ENCODE data around the gene MAP2K6. TPM values are rescaled to one million over a fixed set of nuclear protein-coding genes. Genes with fewer than 3 reads are reported as not detected.

The MAP2K6 gene
- total RNA-seq, 1 donor from 2014 or later = 30.5 TPM

DNA sequence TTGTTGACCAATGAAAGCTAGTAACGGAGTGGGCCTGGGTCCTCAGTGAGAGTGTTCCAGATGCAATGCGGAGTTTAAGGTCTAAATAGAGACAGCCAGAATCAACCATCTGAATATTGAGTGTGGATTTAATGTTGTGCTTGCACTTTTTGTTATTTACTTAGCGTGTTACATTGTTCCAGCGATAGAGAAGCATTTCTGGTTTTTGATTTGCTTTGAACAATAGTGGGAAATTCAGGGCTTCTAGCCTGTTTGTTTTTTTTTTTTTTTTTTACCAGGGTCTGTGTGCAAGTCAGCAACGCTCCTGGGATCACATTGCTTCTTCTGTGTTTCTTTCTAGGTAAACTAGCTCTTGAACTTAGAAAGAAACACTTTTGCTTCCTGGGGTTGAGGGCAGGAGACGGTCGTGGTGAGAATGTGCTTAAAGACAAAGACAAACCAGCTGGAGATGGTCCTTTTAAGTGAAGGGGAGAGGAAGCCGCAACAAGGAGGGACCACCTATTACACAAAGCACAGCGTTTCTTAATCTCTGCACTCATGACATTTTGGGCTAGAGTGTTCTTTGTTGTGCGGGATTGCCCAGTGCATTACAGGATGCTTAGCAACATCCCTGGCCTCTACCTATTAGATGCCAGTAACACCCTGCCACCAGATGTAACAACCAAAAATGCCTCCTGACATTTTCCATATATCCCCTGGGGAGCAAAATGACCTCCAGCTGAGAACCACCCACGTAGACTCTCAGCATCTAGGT is 119.2 kb downstream of the MAP2K6 start:
- Mint-ChIP-seq H3K27ac (ENCODE audit: unreplicated experiment) (peak overlapping the region; percentile 92), H3K27me3 (ENCODE audit: unreplicated experiment) (no peaks in the 10 kb centered on the region), H3K4me1 (ENCODE audit: unreplicated experiment) (peaks cover 34% of the 10 kb centered on the region), H3K36me3 (ENCODE audit: low read depth, unreplicated experiment) (peaks cover 7% of the 10 kb centered on the region), H3K9me3 (ENCODE audit: unreplicated experiment) (no peaks in the 10 kb centered on the region), H3K4me3 (ENCODE audit: unreplicated experiment) (peak overlapping the region; percentile 44)
- no peak for DNase-seq (ENCODE audit: low spot score)
- TF ChIP-seq, protein P1, sequence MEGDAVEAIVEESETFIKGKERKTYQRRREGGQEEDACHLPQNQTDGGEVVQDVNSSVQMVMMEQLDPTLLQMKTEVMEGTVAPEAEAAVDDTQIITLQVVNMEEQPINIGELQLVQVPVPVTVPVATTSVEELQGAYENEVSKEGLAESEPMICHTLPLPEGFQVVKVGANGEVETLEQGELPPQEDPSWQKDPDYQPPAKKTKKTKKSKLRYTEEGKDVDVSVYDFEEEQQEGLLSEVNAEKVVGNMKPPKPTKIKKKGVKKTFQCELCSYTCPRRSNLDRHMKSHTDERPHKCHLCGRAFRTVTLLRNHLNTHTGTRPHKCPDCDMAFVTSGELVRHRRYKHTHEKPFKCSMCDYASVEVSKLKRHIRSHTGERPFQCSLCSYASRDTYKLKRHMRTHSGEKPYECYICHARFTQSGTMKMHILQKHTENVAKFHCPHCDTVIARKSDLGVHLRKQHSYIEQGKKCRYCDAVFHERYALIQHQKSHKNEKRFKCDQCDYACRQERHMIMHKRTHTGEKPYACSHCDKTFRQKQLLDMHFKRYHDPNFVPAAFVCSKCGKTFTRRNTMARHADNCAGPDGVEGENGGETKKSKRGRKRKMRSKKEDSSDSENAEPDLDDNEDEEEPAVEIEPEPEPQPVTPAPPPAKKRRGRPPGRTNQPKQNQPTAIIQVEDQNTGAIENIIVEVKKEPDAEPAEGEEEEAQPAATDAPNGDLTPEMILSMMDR (IDR thresholded peaks at IDR 0.05; ENCODE audit: unreplicated experiment) = no peak

DNA sequence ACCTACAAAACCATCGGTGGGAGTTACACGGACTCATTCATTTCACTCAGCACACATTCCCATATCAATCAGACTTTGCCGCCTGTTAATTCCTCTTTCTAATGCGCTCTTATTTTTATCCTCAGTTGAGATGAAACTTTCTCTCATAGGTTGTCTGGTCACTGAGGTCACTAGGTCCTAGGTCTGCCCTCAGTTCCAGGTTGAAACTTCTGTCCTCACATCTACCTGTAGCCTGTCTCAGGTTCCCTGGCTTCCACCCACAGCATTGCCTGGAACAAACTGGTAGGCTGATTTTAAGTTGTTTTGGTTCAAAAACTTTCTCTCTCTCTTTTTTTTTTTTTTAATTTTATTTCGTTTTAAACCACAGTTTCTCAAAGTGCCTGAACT is 119.7 kb downstream of the MAP2K6 start:
- no peak for DNase-seq (ENCODE audit: low spot score)

GRCh38 chr17:69535016-69535570 is 120.6 kb downstream of the MAP2K6 start:
- Mint-ChIP-seq H3K9me3 (ENCODE audit: unreplicated experiment) (no peaks in the 10 kb centered on the region), H3K27ac (ENCODE audit: unreplicated experiment) (peak overlapping the region; percentile 11), H3K27me3 (ENCODE audit: unreplicated experiment) (no peaks in the 10 kb centered on the region)

More for the DNA sequence above, 119.7 kb downstream of the MAP2K6 start:
- peaks cover 7% of the 10 kb centered on the region for H3K36me3 Mint-ChIP-seq (ENCODE audit: low read depth, unreplicated experiment)
- no peaks in the 10 kb centered on the region for H3K27me3 Mint-ChIP-seq (ENCODE audit: unreplicated experiment)
- peak overlapping the region; percentile 92 for H3K27ac Mint-ChIP-seq (ENCODE audit: unreplicated experiment)
- peaks cover 34% of the 10 kb centered on the region for H3K4me1 Mint-ChIP-seq (ENCODE audit: unreplicated experiment)
- H3K9me3 Mint-ChIP-seq (ENCODE audit: unreplicated experiment) = no peaks in the 10 kb centered on the region
- TF ChIP-seq, protein P1 (IDR thresholded peaks at IDR 0.05; ENCODE audit: unreplicated experiment) = no peak
- H3K4me3 Mint-ChIP-seq (ENCODE audit: unreplicated experiment) = peak overlapping the region; percentile 44

DNA sequence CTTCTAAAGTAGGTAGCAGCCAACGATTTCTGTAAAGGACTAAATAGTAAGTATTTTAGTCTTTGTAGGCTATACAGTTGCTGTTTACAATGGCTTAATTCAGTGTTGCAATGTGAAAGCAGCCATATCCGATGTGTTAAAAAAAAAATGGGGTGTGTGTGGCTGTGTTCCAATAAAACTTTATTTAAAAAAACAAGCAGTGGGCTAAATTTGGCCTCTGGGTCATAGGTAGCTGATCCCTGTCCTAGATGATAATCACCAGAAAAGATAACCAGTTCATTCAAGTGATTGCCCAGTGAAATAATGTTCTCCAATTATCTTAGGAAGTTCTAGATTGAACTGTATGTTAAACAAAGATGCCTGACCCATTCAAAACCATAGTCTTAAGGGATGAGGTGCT is 124.3 kb downstream of the MAP2K6 start:
- Mint-ChIP-seq H3K4me3 (ENCODE audit: unreplicated experiment) (no peak overlapping the region), H3K9me3 (ENCODE audit: unreplicated experiment) (no peaks in the 10 kb centered on the region), H3K36me3 (ENCODE audit: low read depth, unreplicated experiment) (no peaks in the 10 kb centered on the region), H3K4me1 (ENCODE audit: unreplicated experiment) (peaks cover 32% of the 10 kb centered on the region), H3K27me3 (ENCODE audit: unreplicated experiment) (no peaks in the 10 kb centered on the region), H3K27ac (ENCODE audit: unreplicated experiment) (no peak overlapping the region)
- TF ChIP-seq, protein P1 (IDR thresholded peaks at IDR 0.05; ENCODE audit: unreplicated experiment) = no peak
- no peak for DNase-seq (ENCODE audit: low spot score)

More at GRCh38 chr17:69535016-69535570, 120.6 kb downstream of the MAP2K6 start:
- no peak overlapping the region for H3K4me3 Mint-ChIP-seq (ENCODE audit: unreplicated experiment)
- peaks cover 43% of the 10 kb centered on the region for H3K4me1 Mint-ChIP-seq (ENCODE audit: unreplicated experiment)
- peaks cover 7% of the 10 kb centered on the region for H3K36me3 Mint-ChIP-seq (ENCODE audit: low read depth, unreplicated experiment)
- no peak for DNase-seq (ENCODE audit: low spot score)
- TF ChIP-seq, protein P1 (IDR thresholded peaks at IDR 0.05; ENCODE audit: unreplicated experiment) = no peak

DNA sequence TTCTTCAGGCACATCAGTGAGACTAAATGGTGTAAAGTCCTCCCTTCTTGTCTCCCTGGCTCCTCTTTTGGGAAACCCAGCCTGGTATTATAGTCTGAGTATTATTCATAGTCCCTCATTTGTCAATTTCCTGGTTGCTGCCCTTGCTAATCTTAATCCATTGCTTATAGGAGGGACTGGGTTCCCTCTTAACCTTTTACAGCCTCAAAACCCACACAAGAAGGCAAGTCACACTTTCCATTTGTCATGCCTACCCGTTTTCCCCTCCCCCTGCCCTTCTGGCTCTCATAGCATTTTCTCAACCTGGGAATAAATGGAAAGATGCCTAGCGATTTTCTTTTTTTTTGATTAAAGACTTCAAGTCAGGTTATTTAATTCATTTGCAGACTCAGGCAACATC is 124.8 kb downstream of the MAP2K6 start:
- Mint-ChIP-seq H3K4me1 (ENCODE audit: unreplicated experiment) (peaks cover 27% of the 10 kb centered on the region), H3K4me3 (ENCODE audit: unreplicated experiment) (no peak overlapping the region), H3K27me3 (ENCODE audit: unreplicated experiment) (no peaks in the 10 kb centered on the region), H3K9me3 (ENCODE audit: unreplicated experiment) (no peaks in the 10 kb centered on the region), H3K27ac (ENCODE audit: unreplicated experiment) (no peak overlapping the region), H3K36me3 (ENCODE audit: low read depth, unreplicated experiment) (no peaks in the 10 kb centered on the region)
- TF ChIP-seq, protein P1 (IDR thresholded peaks at IDR 0.05; ENCODE audit: unreplicated experiment) = no peak
- no peak for DNase-seq (ENCODE audit: low spot score)

All from endothelial cell (in vitro differentiated cells).